A549 (cell line): ENCODE data around the gene MAST2.

Experiments used
- BHLHE40 ChIP-seq: IDR thresholded peaks from 2 replicates; pipeline ENCODE4 v1.6.1; 2012; ENCODE audit warnings: low read depth, low read length, inconsistent platforms
- CTCF ChIP-seq: fragments of >200 bp; sonication (Bioruptor Twin); formaldehyde crosslinking; IDR thresholded peaks from 3 replicates; pipeline ENCODE4 v1.5.1; 2016
- EP300 ChIP-seq, 2 experiments: fragments of >200 bp; sonication (Bioruptor Twin); formaldehyde crosslinking; IDR thresholded peaks; 2 replicates in 1 of 2; 3 replicates in 1 of 2; pipeline ENCODE4 v1.6.1; 2016 to 2017
- ESRRA ChIP-seq: fragments of 150-350 bp; IDR thresholded peaks from 2 replicates; pipeline ENCODE4 v1.6.1; 2014; ENCODE audit warnings: mild to moderate bottlenecking, low read length, borderline replicate concordance
- GATA3 ChIP-seq: IDR thresholded peaks from 2 replicates; pipeline ENCODE4 v1.6.1; 2012; ENCODE audit warnings: borderline replicate concordance
- JUN ChIP-seq, 2 experiments: fragments of >200 bp; sonication (Bioruptor Twin); formaldehyde crosslinking; IDR thresholded peaks; 2 replicates in 1 of 2; 3 replicates in 1 of 2; pipeline ENCODE4 v1.6.1; 2016 to 2017
- KDM1A ChIP-seq: fragments of 200-600 bp; sonication (generic); IDR thresholded peaks from 2 replicates; pipeline ENCODE4 v1.6.1; 2016; ENCODE audit warnings: low read depth, mild to moderate bottlenecking
- POLR2A ChIP-seq: IDR thresholded peaks from 2 replicates; pipeline ENCODE4 v1.6.1; 2012; ENCODE audit warnings: mild to moderate bottlenecking, low read length
- POLR2AphosphoS2 ChIP-seq: conservative IDR thresholded peaks from 2 replicates; pipeline ENCODE4 v1.6.1; 2012; ENCODE audit warnings: low read length, improper control_type of control experiment, inconsistent platforms
- RNF2 ChIP-seq: fragments of 200-600 bp; sonication (generic); IDR thresholded peaks from 2 replicates; pipeline ENCODE4 v1.6.1; 2016; ENCODE audit warnings: low read depth, mild to moderate bottlenecking, antibody characterized with exemption, moderate library complexity, borderline replicate concordance
- SMC3 ChIP-seq: fragments of >200 bp; sonication (Bioruptor Twin); formaldehyde crosslinking; IDR thresholded peaks from 3 replicates; pipeline ENCODE4 v1.6.1; 2018; ENCODE audit warnings: inconsistent platforms
- ZFP36 ChIP-seq: fragments of 450-650 bp; IDR thresholded peaks from 2 replicates; pipeline ENCODE4 v1.6.1; 2014; ENCODE audit warnings: borderline replicate concordance; ENCODE audit not compliant: partially characterized antibody
- TF ChIP-seq, protein P1 (sequence below): IDR thresholded peaks from 2 replicates; pipeline ENCODE4 v1.6.1; 2012
- TF ChIP-seq, protein P2 (sequence below): fragments of 200-600 bp; sonication (generic); IDR thresholded peaks from 2 replicates; pipeline ENCODE4 v1.6.1; 2016; ENCODE audit warnings: antibody characterized with exemption, mild to moderate bottlenecking, moderate library complexity

GRCh38 chr1:45828841-45829240, 25.4 kb downstream of the MAST2 start:
- TF ChIP-seq POLR2A (no peak), JUN (IDR thresholded peaks at IDR 0.05) (no peak), KDM1A (no peak), ESRRA (no peak), CTCF (no peak), RNF2 (no peak), BHLHE40 (no peak), GATA3 (no peak), SMC3 (no peak), POLR2AphosphoS2 (no peak), ZFP36 (no peak), EP300 (IDR thresholded peaks at IDR 0.05) (no peak)
- TF ChIP-seq, protein P1, sequence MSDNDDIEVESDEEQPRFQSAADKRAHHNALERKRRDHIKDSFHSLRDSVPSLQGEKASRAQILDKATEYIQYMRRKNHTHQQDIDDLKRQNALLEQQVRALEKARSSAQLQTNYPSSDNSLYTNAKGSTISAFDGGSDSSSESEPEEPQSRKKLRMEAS, result no peak
- TF ChIP-seq, protein P2, sequence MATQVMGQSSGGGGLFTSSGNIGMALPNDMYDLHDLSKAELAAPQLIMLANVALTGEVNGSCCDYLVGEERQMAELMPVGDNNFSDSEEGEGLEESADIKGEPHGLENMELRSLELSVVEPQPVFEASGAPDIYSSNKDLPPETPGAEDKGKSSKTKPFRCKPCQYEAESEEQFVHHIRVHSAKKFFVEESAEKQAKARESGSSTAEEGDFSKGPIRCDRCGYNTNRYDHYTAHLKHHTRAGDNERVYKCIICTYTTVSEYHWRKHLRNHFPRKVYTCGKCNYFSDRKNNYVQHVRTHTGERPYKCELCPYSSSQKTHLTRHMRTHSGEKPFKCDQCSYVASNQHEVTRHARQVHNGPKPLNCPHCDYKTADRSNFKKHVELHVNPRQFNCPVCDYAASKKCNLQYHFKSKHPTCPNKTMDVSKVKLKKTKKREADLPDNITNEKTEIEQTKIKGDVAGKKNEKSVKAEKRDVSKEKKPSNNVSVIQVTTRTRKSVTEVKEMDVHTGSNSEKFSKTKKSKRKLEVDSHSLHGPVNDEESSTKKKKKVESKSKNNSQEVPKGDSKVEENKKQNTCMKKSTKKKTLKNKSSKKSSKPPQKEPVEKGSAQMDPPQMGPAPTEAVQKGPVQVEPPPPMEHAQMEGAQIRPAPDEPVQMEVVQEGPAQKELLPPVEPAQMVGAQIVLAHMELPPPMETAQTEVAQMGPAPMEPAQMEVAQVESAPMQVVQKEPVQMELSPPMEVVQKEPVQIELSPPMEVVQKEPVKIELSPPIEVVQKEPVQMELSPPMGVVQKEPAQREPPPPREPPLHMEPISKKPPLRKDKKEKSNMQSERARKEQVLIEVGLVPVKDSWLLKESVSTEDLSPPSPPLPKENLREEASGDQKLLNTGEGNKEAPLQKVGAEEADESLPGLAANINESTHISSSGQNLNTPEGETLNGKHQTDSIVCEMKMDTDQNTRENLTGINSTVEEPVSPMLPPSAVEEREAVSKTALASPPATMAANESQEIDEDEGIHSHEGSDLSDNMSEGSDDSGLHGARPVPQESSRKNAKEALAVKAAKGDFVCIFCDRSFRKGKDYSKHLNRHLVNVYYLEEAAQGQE, result no peak
